GM18870 (cell line): Measurements from ENCODE around the gene CPNE4.

Experiments used
- ATAC-seq: cut with Tn5 transposase; IDR thresholded peaks from one replicate; pipeline ENCODE4 v1.9.1; 2021; ENCODE audit warnings: moderate library complexity; ENCODE audit not compliant: unreplicated experiment

The CPNE4 gene

GRCh38 chr3:131485119-131485518 is 549.7 kb downstream of the CPNE4 start:
- no peak for ATAC-seq

DNA sequence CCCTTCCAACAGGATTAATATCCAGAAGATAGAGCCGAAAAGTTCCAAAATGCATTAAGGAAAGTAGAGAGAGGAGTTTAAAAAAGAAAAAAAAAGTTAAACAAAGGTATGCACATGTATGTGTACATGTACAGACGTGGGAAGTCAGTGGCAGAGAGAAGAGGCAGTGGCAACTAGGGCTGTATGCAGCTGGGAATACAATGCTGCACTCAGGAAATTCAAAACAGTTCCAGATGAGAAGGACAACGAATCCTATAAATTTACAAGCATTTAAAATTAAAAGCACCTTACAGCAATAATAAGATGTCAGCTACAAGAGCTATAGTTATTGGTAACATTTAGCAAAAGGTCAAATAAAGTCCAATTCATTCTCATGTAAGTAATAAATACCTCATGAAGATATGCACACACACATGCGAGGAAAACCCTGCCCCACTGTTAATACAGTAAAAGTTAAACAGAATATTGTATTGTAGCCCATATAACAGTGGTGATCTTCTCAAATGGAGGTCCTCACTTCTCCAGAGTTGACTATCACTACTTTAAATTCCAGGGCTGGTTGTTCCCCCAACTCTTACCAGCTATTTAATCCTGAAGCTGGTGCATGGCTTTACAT is 550.2 kb downstream of the CPNE4 start:
- no peak for ATAC-seq
